H1 (cell line): ENCODE results near the gene NTN5. TPM values are rescaled to one million over a fixed set of nuclear protein-coding genes. Genes with fewer than 3 reads are reported as not detected.

ENCODE experiments used
- BACH1 ChIP-seq: IDR thresholded peaks from 2 replicates; pipeline ENCODE4 v1.6.1; 2012; ENCODE audit warnings: low read length, improper control_type of control experiment
- BCL11A ChIP-seq, 2 experiments: IDR thresholded peaks; one replicate each; pipeline ENCODE4 v1.6.1; 2011; ENCODE audit warnings: low read depth in 2 of 2, low read length in 2 of 2, mild to moderate bottlenecking in 2 of 2
- BRCA1 ChIP-seq: IDR thresholded peaks from 2 replicates; pipeline ENCODE4 v1.6.1; 2012; ENCODE audit warnings: low read depth, low read length, improper control_type of control experiment
- CBX5 ChIP-seq: fragments of 300-800, 300-1000 bp; sonication (generic); IDR thresholded peaks from 2 replicates; pipeline ENCODE4 v1.7.1; 2016; ENCODE audit warnings: antibody characterized with exemption, low read length, low read depth
- CBX8 ChIP-seq: fragments of 300-800, 300-1000 bp; sonication (generic); IDR thresholded peaks from 2 replicates; pipeline ENCODE4 v1.7.1; 2016; ENCODE audit warnings: low read depth, low read length, borderline replicate concordance
- CREB1 ChIP-seq: IDR thresholded peaks from 2 replicates; pipeline ENCODE4 v1.6.1; 2012; ENCODE audit warnings: inconsistent platforms
- EGR1 ChIP-seq: IDR thresholded peaks from 2 replicates; pipeline ENCODE4 v1.6.1; 2011; ENCODE audit warnings: low read depth, low read length, borderline replicate concordance
- FOSL1 ChIP-seq: IDR thresholded peaks from 2 replicates; pipeline ENCODE4 v1.6.1; 2011; ENCODE audit warnings: mild to moderate bottlenecking, low read depth, low read length, moderate library complexity; ENCODE audit not compliant: insufficient read depth
- KDM1A ChIP-seq: fragments of 200-600, 300-600 bp; sonication (generic); IDR thresholded peaks from 2 replicates; pipeline ENCODE4 v1.7.1; 2016; ENCODE audit warnings: mild to moderate bottlenecking, low read length, borderline replicate concordance
- KDM4A ChIP-seq: IDR thresholded peaks from one replicate; pipeline ENCODE4 v1.7.1; 2012; ENCODE audit warnings: low read depth, mild to moderate bottlenecking, moderate library complexity, low read length, inconsistent platforms; ENCODE audit not compliant: severe bottlenecking
- KDM5A ChIP-seq: fragments of 200-600 bp; IDR thresholded peaks from 2 replicates; pipeline ENCODE4 v1.7.1; 2012; ENCODE audit warnings: mild to moderate bottlenecking, low read length, inconsistent platforms, mixed read lengths
- NANOG ChIP-seq: IDR thresholded peaks from 2 replicates; pipeline ENCODE4 v1.6.1; 2011; ENCODE audit warnings: low read length, low read depth, mild to moderate bottlenecking, inconsistent platforms; ENCODE audit not compliant: insufficient read depth, poor library complexity, severe bottlenecking
- NRF1 ChIP-seq: IDR thresholded peaks from 2 replicates; pipeline ENCODE4 v1.6.1; 2011; ENCODE audit warnings: mild to moderate bottlenecking, low read depth, low read length, improper control_type of control experiment
- RNF2 ChIP-seq: fragments of 200-900, 300-1000 bp; sonication (generic); IDR thresholded peaks from 2 replicates; pipeline ENCODE4 v1.7.1; 2016; ENCODE audit warnings: borderline replicate concordance, low read depth, mild to moderate bottlenecking, antibody characterized with exemption, low read length; ENCODE audit not compliant: poor library complexity, severe bottlenecking; ENCODE audit errors: missing control alignments
- SAP30 ChIP-seq: fragments of 300-600 bp; sonication (generic); IDR thresholded peaks from 2 replicates; pipeline ENCODE4 v1.7.1; 2012; ENCODE audit warnings: low read length, moderate library complexity, mild to moderate bottlenecking, inconsistent platforms; ENCODE audit not compliant: insufficient read depth, insufficient replicate concordance
- SIRT6 ChIP-seq: IDR thresholded peaks from one replicate; pipeline ENCODE4 v1.7.1; 2012; ENCODE audit warnings: low read length, inconsistent platforms
- TCF12 ChIP-seq: IDR thresholded peaks from 2 replicates; pipeline ENCODE4 v1.6.1; 2011; ENCODE audit warnings: low read depth, mild to moderate bottlenecking, low read length
- YY1 ChIP-seq: IDR thresholded peaks from 2 replicates; pipeline ENCODE4 v1.6.1; 2011; ENCODE audit warnings: low read depth, mild to moderate bottlenecking, low read length
- ZNF274 ChIP-seq: IDR thresholded peaks from 2 replicates; pipeline ENCODE4 v1.7.0; 2012; ENCODE audit warnings: low read length, borderline replicate concordance; ENCODE audit errors: extremely low read depth
- polyA plus RNA-seq, 7 experiments: library from polyadenylated mRNA; depleted of rRNA in 3 of 7; stranded (reverse) in 5 of 7; unstranded in 2 of 7; fragments of >200 nt in 5 of 7; fragments of 200-250 nt in 2 of 7; gene quantifications; 1 replicate in 5 of 7; 2 replicates in 1 of 7; 4 replicates in 1 of 7; pipeline versions ENCODE4 v1.2.1 to v1.2.3, GENCODE V29; 2011 to 2013; ENCODE audit warnings: missing spikeins in 2 of 7, mixed read lengths in 2 of 7
- total RNA-seq: library from RNA; stranded (reverse); fragmentation: NEBNext Ultra II Directional; extraction: Animal tissue kit (Norgen Biotek cat#: 25700); gene quantifications from 2 replicates; pipeline ENCODE4 v1.2.1, GENCODE V29; 2021
- TF ChIP-seq, protein P1 (sequence below): IDR thresholded peaks from 2 replicates; pipeline ENCODE4 v1.6.1; 2011; ENCODE audit warnings: low read depth, mild to moderate bottlenecking, low read length; ENCODE audit not compliant: insufficient read depth
- TF ChIP-seq, protein P2 (sequence below): IDR thresholded peaks from 2 replicates; pipeline ENCODE4 v1.6.1; 2012; ENCODE audit warnings: inconsistent platforms

The NTN5 gene
- total and polyA plus RNA-seq, 2 of the 8 experiments (the other 6 are each of a cell fraction or from before 2014, with no cell fraction given), result 0.47 to 0.85 TPM

GRCh38 chr19:48614436-48615230, 58.2 kb downstream of the NTN5 start, which contains the start of gene FAM83E (continued):
- TF ChIP-seq BACH1 (0 out of 2 replicates have a peak, but pooled peaks have one; percentile 3), CBX5 (no peak), EGR1 (no peak), CBX8 (no peak), RNF2 (no peak), SIRT6 (no peak), TCF12 (peak; percentile 65; the same call in 1 of the 2 replicates), CREB1 (no peak), YY1 (peak; percentile 69; the same call in 1 of the 2 replicates), ZNF274 (no peak), BCL11A (IDR thresholded peaks at IDR 0.05; ENCODE audit: low read depth in 2 of 2, low read length in 2 of 2) (no peak), KDM1A (no peak), FOSL1 (no peak), SAP30 (no peak), NRF1 (no peak), KDM4A (no peak), KDM5A (no peak), NANOG (no peak), BRCA1 (no peak)
- TF ChIP-seq, protein P1, sequence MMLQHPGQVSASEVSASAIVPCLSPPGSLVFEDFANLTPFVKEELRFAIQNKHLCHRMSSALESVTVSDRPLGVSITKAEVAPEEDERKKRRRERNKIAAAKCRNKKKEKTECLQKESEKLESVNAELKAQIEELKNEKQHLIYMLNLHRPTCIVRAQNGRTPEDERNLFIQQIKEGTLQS, result no peak
- TF ChIP-seq, protein P2, sequence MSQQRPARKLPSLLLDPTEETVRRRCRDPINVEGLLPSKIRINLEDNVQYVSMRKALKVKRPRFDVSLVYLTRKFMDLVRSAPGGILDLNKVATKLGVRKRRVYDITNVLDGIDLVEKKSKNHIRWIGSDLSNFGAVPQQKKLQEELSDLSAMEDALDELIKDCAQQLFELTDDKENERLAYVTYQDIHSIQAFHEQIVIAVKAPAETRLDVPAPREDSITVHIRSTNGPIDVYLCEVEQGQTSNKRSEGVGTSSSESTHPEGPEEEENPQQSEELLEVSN, result no peak
